Thyroid gland (tissue), 4 donors: ENCODE results near the gene SERPINA9.

Experiments
- POLR2A ChIP-seq, 2 donors: fragments of 450-650 bp; IDR thresholded peaks; one replicate each; pipeline ENCODE4 v1.6.1; 2017; ENCODE audit warnings: antibody characterized with exemption in 2 of 2, mild to moderate bottlenecking in 2 of 2, moderate library complexity in 1 of 2
- TF ChIP-seq, protein P1 (sequence below), 6 experiments: fragments of 200-600 bp in 3 of 6; fragments of 450-650 bp in 3 of 6; sonication (generic) in 3 of 6; IDR thresholded peaks; one replicate each; pipeline ENCODE4 v1.5.1; 2016 to 2019; ENCODE audit warnings: antibody characterized with exemption in 6 of 6, mild to moderate bottlenecking in 2 of 6, inconsistent platforms in 1 of 6, moderate library complexity in 1 of 6

DNA sequence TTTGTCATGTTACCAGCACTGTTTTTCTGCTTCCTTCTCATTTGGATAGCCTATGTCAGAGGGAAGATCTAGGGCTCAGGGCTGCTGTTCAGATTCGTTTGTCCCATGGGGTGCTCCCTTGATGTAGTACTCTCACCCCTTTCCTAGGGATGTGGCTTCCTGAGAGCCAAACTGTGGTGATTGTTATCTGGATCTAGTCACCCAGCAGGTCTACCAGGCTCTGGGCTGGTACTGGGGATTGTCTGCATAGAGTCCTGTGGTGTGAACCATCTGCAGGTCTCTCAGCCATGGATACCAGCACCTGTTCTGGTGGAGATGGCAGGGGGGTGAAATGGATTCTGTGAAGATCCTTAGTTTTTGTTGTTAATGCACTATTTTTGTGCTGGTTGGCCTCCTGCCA, 17.9 kb downstream of the SERPINA9 start:
- TF ChIP-seq, protein P1, sequence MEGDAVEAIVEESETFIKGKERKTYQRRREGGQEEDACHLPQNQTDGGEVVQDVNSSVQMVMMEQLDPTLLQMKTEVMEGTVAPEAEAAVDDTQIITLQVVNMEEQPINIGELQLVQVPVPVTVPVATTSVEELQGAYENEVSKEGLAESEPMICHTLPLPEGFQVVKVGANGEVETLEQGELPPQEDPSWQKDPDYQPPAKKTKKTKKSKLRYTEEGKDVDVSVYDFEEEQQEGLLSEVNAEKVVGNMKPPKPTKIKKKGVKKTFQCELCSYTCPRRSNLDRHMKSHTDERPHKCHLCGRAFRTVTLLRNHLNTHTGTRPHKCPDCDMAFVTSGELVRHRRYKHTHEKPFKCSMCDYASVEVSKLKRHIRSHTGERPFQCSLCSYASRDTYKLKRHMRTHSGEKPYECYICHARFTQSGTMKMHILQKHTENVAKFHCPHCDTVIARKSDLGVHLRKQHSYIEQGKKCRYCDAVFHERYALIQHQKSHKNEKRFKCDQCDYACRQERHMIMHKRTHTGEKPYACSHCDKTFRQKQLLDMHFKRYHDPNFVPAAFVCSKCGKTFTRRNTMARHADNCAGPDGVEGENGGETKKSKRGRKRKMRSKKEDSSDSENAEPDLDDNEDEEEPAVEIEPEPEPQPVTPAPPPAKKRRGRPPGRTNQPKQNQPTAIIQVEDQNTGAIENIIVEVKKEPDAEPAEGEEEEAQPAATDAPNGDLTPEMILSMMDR (IDR thresholded peaks at IDR 0.05), result no peak
- no peak for TF ChIP-seq POLR2A (IDR thresholded peaks at IDR 0.05)
